Muscle of arm (tissue), 12 donors: Measurements from ENCODE around the gene ARHGEF37. TPM values are rescaled to one million over a fixed set of nuclear protein-coding genes. Genes with fewer than 3 reads are reported as not detected.

Experiments
- DNase-seq: peaks from one replicate; pipeline ENCODE4 v3.0.0-alpha.2; 2013
- polyA plus RNA-seq, 12 donors: library from polyadenylated mRNA; unstranded; fragments of 120-200 nt; gene quantifications; one replicate each; pipeline ENCODE4 v1.2.1, GENCODE V29; 2013; ENCODE audit not compliant: insufficient read length in 12 of 12

Gene ARHGEF37
- polyA plus RNA-seq, 12 donors = 2.7 to 7.7 (median 4.5) TPM; not detected in 2

DNA sequence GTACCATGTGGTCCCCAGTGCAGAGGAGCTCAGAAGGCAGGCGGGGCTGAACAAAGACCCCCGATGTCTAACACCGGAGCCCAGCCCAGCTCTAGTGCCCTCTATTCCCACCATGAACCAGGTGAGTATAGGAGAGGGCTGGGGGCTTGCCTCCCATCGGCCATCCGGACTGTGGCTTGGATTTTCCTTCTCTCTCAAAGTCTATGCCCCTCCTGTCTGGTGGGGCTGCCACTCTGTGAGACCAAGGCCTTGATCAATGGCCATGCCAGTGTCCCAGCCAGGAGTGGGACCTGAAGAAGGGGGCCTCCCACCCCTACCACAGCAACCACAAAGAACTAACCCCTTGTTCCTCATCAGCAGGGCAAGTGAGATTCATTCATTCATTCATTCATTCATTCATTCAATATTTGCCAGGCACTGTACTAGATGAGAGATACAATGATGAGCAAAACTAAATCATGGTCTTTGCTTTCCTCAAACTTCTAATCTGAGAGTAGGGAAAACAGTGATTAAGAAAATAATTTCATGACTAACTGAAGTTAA lies 47.6 kb downstream of the ARHGEF37 start:
- no peak for DNase-seq

DNA sequence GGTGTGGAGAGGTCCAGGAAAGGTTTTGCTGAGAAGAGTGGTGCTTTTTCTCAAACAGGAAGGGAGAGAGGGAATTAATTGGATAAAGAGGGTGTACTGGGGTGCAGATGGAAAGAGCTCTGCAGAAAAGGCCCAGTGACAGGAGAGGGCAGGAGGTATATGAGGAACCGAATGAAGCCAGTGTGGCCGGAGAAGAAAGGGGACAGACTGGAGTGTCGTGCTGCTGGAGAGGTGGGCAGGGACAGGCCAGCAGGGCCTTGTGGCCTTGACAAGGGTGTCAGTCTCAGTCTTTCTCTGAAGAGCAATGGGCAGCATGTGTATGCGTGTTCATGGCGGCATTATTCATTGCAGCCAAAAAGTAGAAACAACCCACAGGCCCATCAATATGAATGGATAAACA lies 48.1 kb downstream of the ARHGEF37 start:
- DNase-seq = no peak

DNA sequence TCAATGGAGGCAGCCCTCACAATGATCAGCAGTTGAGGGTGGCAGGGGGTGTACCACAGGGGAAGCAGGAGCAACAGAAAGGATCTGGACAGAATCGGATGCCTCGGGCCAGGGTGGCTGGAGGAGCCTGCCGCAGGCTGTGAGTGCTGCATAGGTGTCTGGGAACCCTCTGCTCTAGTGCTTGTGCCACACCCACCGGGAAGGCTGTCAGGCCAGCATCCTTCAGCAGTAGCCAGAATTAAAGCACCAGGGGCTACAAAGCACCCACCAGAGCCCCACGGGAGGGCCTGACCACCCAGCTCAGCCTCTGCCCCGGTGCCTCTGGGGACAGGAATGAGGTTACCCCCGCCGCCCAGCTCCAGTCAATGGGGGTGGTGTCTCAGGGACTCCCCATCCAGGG lies 49.0 kb downstream of the ARHGEF37 start:
- no peak for DNase-seq

GRCh38 chr5:149631506-149631905 lies 50.2 kb downstream of the ARHGEF37 start:
- no peak for DNase-seq

DNA sequence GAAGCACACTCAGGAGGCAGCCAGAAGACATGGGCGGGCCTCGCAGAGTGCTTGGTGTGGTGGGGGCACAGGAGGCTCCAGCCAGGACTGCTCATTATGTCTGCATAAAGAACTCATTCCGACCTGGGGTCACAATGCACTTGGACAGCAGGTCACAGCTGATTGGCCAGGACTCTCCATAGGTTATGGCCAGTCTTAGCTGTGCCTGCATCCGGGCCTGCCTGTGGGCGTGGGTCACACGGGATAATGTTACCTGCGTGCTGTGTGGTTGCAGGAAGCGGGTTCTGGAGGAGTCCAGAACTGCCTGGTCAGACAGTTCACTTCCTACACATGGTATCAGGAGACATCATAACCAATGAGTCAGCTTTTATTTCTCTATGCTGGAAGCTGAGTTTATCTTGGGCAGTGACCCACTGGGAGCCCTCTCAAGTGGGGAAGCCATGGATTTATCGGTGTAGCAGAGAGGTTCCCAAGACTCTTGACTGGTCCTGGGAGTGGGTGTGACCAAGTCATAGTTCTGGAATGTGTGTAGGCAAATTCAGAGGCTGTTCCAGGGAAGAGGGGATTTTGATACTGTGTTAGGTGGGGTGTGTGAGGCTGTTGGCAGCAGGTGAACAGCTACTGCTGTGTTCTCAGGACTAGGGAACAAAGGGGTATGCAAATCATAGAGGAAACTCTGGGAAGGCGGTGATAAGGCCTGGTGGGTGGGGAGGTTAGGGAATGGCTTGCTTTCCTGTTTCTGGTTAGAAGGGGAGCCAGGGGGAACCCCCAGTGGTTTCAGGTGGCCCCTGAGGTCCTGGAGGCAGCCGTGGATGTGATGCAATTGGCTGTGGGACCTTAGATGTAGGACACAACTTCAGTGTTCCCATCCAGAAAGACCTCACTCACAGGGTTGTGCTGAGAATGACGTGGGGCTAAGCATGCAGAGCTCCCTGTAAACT lies 51.3 kb downstream of the ARHGEF37 start:
- DNase-seq = no peak

DNA sequence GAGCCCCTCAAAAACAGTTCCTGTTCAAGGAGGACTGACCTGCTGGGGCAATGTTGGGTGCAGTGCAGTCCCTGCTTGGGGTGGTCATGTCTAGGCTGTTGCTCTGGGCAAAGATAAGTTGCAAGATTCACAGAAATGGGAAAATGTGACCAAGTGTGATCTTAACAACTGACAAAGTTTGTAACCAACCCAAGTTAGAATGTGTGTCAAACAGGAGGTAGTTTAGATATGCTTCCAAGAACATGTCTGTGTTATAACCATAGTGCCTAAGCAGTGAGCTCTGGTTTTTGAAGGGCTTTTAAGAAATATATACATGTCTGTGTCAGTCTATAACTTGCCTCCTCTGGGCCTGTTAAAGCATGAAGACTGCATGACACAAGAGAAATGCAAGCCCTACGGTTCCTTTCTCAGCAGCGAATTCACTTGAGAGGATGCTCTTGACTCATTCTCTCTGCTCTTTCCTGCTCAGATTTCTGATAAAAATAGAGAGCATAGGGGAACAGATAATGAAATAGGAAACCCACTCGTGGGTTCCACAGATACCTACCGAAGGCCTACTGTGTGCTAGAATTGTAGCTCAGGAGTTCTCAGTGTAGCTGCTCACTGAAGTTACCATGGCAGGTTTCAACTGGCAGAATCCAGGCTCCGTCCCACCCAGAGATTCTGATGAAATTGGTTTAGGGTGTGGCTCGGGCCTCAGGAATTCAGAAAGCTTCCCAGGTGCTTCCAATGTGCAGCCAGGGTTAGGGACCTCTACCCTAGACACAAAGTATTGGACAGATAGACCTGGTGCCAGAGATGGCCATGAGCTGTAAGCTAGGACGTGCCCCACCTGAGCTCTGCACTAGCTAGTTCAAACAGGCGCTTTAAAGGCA lies 52.4 kb downstream of the ARHGEF37 start:
- no peak for DNase-seq

- DNase-seq = no peak
These were observed 54.1 kb downstream of the ARHGEF37 start for GRCh38 chr5:149635394-149635793.

GRCh38 chr5:149636191-149636860 lies 55.0 kb downstream of the ARHGEF37 start:
- DNase-seq = no peak

GRCh38 chr5:149636861-149637246 lies 55.6 kb downstream of the ARHGEF37 start:
- peak; percentile 75 for DNase-seq

DNA sequence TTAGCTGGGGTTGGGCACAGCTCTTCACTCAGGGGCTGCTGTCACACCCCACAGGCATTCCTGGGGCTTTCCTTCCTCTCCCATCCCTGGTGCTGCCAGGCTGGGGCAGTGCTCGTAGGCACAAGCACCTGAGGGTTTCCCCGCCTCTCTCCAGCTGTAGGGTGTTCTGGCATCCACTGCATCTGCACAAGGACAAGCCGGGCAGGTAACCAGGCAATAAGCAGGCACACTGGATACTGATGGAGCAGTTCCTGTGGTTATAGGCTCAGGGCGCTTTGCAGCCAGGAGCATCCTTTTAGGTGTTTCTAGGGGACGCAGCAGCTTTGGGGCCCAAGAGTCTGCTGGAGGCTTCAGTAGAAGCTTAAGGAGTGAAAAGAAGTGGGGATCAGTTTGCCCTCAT lies 56.8 kb downstream of the ARHGEF37 start:
- no peak for DNase-seq

GRCh38 chr5:149638546-149639241 lies 57.4 kb downstream of the ARHGEF37 start:
- DNase-seq = no peak

DNA sequence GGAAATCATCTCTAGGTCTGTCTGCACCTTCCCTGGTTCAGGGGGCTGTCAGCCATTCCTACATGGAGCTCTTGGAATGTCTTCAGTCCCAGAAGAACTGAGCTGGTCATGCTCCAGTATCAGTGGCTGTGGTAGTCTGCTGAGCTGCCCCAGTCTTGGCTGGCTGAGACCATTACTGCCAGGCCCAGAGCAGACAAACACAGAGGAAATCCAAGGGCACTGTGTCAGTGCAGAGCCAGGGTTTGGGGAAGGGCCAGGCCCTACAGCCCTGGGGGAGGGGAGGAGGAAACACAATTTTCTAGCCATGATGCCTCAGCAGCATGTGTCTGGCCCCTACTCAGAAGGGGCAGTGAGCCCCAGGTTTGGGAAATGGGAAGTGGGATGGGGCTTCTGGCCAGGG lies 58.4 kb downstream of the ARHGEF37 start:
- DNase-seq = no peak

- no peak for DNase-seq
These were observed 59.2 kb downstream of the ARHGEF37 start for GRCh38 chr5:149640350-149640999.

GRCh38 chr5:149641000-149641576 lies 59.8 kb downstream of the ARHGEF37 start:
- no peak for DNase-seq

DNA sequence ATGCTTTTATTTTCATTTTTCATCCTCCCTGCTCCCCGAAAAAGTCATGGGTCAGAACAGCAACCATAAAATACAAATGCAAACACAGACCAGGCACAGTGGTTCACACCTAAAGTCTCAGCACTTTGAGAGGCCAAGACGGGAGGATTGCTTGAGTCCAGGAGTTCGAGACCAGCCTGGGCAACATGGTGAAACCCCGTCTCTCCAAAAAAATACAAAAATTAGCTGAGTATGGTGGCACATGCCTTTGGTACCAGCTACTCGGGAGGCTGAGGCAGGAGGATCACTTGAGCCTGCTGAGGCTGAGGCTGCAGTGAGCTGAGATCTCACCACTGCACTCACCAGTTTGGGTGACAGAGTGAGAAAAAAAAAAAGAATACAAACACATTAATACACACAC lies 60.3 kb downstream of the ARHGEF37 start:
- DNase-seq = no peak

DNA sequence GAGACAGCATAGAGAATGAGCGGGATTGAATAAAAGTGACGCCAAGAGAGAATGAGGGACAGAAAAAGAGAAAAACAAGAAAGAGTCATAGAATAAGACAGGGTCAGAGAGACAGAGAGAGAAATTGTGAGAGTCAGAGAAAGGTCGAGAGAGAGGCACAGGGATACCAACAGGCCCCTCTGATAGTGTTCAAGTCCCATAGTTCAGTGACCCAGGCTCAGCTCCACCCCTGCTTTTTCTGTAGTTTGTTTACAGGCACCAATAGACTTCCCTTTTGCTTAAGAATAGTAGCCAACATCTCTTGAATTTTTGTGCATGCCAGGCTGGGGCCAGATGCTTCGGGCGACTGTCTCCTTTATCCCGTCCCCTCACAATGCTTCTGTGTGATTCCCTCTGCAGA lies 62.5 kb downstream of the ARHGEF37 start:
- no peak for DNase-seq

DNA sequence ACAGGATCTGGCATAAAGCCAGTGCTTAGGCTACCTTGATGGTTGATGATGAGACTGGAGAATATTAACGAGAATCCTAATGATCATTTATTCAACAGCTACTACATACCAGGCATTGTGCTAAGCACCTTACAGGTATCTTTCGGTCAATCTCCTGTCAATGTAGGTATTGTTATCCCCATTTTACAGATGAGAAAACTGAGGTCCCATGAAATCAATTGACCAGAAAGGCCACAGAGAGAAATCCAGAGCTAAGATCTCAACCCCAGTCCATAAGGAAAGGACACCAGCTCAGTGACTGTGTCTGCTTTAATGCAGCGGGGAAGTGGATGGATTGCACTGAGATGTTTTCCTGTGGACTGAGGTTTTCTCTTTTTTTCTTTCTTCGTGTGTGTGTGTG lies 63.3 kb downstream of the ARHGEF37 start:
- DNase-seq = no peak

DNA sequence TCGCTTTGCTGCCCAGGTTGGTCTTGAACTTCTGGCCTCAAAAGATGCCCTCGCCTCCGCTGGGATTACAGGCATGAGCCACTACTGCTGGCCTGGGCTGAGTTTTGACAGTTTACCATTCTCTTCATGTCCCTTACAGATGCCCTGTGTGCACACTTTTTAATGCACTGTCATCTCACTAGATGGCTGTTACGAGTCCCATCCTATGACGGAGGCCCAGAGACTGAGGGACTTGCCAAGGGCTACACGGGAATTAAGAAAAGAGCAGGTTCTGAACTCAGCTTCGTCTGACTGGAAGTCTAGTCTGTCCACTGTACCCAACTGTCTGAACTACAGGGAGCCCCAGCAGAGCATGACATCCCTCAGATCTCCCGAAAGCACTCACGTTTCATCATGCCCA lies 63.9 kb downstream of the ARHGEF37 start:
- no peak for DNase-seq

DNA sequence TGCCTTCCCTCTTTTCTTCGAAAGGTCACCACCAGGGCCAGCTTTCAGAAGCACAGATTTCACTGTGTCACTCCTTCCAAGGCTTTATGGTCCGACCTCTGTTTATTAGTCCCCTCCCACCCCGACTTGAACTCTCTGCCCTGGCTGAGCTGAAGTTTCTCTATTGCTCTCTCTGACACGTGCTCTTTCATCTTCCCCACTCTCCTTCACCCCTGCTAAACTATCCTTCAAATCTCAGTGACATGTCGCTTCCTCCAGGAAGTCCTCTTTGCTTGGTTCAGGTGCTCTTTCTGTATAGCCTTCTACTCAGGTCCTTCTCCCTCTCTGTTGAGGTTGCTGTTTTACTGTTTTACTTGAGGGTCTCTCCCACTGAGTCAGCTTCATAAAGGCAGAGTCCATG lies 64.4 kb downstream of the ARHGEF37 start:
- DNase-seq = no peak

GRCh38 chr5:149646564-149646963 lies 65.3 kb downstream of the ARHGEF37 start:
- DNase-seq = no peak
